WTC11 (cell line): ENCODE data around the gene CRACR2B. TPM values are rescaled to one million over a fixed set of nuclear protein-coding genes. Genes with fewer than 3 reads are reported as not detected.

Experiments
- ATAC-seq: fragments of 200-7000 bp; cut with Tn5 transposase; 2 replicates; pipeline ENCODE4 v1.10.0; 2021; ENCODE audit warnings: mild to moderate bottlenecking, moderate library complexity
- CTCF ChIA-PET: fragments of 300-600 bp; sonication (Branson Sonifier 250); formaldehyde crosslinking; loops from one replicate; lab custom pipeline; 2021; ENCODE audit warnings: antibody characterized with exemption; lab: Charles Lee
- POLR2A ChIA-PET: fragments of 350-600 bp; sonication (Branson Sonifier 250); formaldehyde crosslinking; loops from one replicate; lab custom pipeline; 2021; ENCODE audit warnings: antibody characterized with exemption; lab: Charles Lee
- DNase-seq: peaks from one replicate; pipeline ENCODE4 v3.0.0; 2021; ENCODE audit warnings: low spot score
- H3K27ac Mint-ChIP-seq: 2 replicates; pipeline ENCODE4 v1.8.0; 2021; ENCODE audit warnings: mixed read lengths
- H3K27me3 Mint-ChIP-seq: 2 replicates; pipeline ENCODE4 v1.8.0; 2021; ENCODE audit warnings: low read depth, mild to moderate bottlenecking, moderate library complexity, mixed read lengths
- H3K36me3 Mint-ChIP-seq: 2 replicates; pipeline ENCODE4 v1.8.0; 2021; ENCODE audit warnings: mixed read lengths
- H3K4me1 Mint-ChIP-seq: 2 replicates; pipeline ENCODE4 v1.8.0; 2022; ENCODE audit warnings: mixed read lengths
- H3K4me3 Mint-ChIP-seq: 2 replicates; pipeline ENCODE4 v1.8.0; 2021; ENCODE audit warnings: mild to moderate bottlenecking, moderate library complexity, mixed read lengths
- H3K9me3 Mint-ChIP-seq: 2 replicates; pipeline ENCODE4 v1.8.0; 2021; ENCODE audit warnings: mixed read lengths
- FOXP1 ChIP-seq: sonication (generic); formaldehyde crosslinking; IDR thresholded peaks from 2 replicates; pipeline ENCODE4 v1.8.0; 2022; ENCODE audit warnings: missing genetic modification reagents, mild to moderate bottlenecking, moderate library complexity, borderline replicate concordance
- GABPB1 ChIP-seq: sonication (generic); formaldehyde crosslinking; IDR thresholded peaks from 2 replicates; pipeline ENCODE4 v1.8.1; 2023; ENCODE audit warnings: mild to moderate bottlenecking, missing genetic modification reagents
- JAZF1 ChIP-seq: fragments of 250-450 bp; sonication (Bioruptor Pico); IDR thresholded peaks from 2 replicates; pipeline ENCODE4 v1.9.0; 2021; ENCODE audit warnings: moderate library complexity, mild to moderate bottlenecking, inconsistent platforms
- NR3C1 ChIP-seq: sonication (generic); formaldehyde crosslinking; conservative IDR thresholded peaks from 2 replicates; pipeline ENCODE4 v1.8.1; 2023; ENCODE audit warnings: low read depth, mild to moderate bottlenecking, missing genetic modification reagents
- RELA ChIP-seq: sonication (generic); formaldehyde crosslinking; IDR thresholded peaks from 2 replicates; pipeline ENCODE4 v1.8.1; 2022; ENCODE audit warnings: missing genetic modification reagents, mild to moderate bottlenecking, borderline replicate concordance
- SMAD3 ChIP-seq: sonication (generic); formaldehyde crosslinking; IDR thresholded peaks from 2 replicates; pipeline ENCODE4 v1.8.0; 2022; ENCODE audit warnings: missing genetic modification reagents, mild to moderate bottlenecking, borderline replicate concordance
- SMAD4 ChIP-seq: sonication (generic); formaldehyde crosslinking; IDR thresholded peaks from 2 replicates; pipeline ENCODE4 v1.8.0; 2022; ENCODE audit warnings: mild to moderate bottlenecking, missing genetic modification reagents
- TEAD4 ChIP-seq: sonication (generic); formaldehyde crosslinking; IDR thresholded peaks from 2 replicates; pipeline ENCODE4 v1.8.0; 2022; ENCODE audit warnings: mild to moderate bottlenecking, missing genetic modification reagents
- ZNF263 ChIP-seq: sonication (generic); formaldehyde crosslinking; IDR thresholded peaks from 2 replicates; pipeline ENCODE4 v1.8.1; 2022; ENCODE audit warnings: low read depth, mild to moderate bottlenecking, moderate library complexity, missing genetic modification reagents
- ZNF416 ChIP-seq: fragments of 250-450 bp; sonication (Bioruptor Pico); IDR thresholded peaks from 2 replicates; pipeline ENCODE4 v1.9.0; 2021; ENCODE audit warnings: mild to moderate bottlenecking, inconsistent platforms
- ZNF671 ChIP-seq: fragments of 250-450 bp; sonication (Bioruptor Pico); IDR thresholded peaks from 2 replicates; pipeline ENCODE4 v1.8.0; 2021; ENCODE audit warnings: mild to moderate bottlenecking
- total RNA-seq: library from RNA; stranded (reverse); gene quantifications from 3 replicates; pipeline ENCODE4 v1.2.3, GENCODE V29; 2021
- TF ChIP-seq, protein P1 (sequence below): sonication (generic); formaldehyde crosslinking; IDR thresholded peaks from 2 replicates; pipeline ENCODE4 v1.8.1; 2022; ENCODE audit warnings: missing genetic modification reagents, borderline replicate concordance
- TF ChIP-seq, protein P2 (sequence below): fragments of 250-450 bp; sonication (Bioruptor Pico); IDR thresholded peaks from 2 replicates; pipeline ENCODE4 v1.9.0; 2021; ENCODE audit warnings: moderate library complexity, mild to moderate bottlenecking, inconsistent platforms, borderline replicate concordance
- TF ChIP-seq, protein P3 (sequence below): sonication (generic); formaldehyde crosslinking; IDR thresholded peaks from 2 replicates; pipeline ENCODE4 v1.8.1; 2023; ENCODE audit warnings: mild to moderate bottlenecking, missing genetic modification reagents
- TF ChIP-seq, protein P4 (sequence below): sonication (generic); formaldehyde crosslinking; IDR thresholded peaks from 2 replicates; pipeline ENCODE4 v1.8.0; 2023; ENCODE audit warnings: missing genetic modification reagents
- TF ChIP-seq, protein P5 (sequence below): fragments of 250-450 bp; sonication (Bioruptor Pico); conservative IDR thresholded peaks from 2 replicates; pipeline ENCODE4 v1.9.0; 2021; ENCODE audit warnings: mild to moderate bottlenecking
- TF ChIP-seq, protein P6 (sequence below): fragments of 250-450 bp; sonication (Bioruptor Pico); IDR thresholded peaks from 2 replicates; pipeline ENCODE4 v1.9.0; 2021; ENCODE audit warnings: mild to moderate bottlenecking
- TF ChIP-seq, protein P7 (sequence below): sonication (generic); formaldehyde crosslinking; IDR thresholded peaks from 2 replicates; pipeline ENCODE4 v1.8.0; 2023; ENCODE audit warnings: missing genetic modification reagents, mild to moderate bottlenecking, borderline replicate concordance
- TF ChIP-seq, protein P8 (sequence below): sonication (generic); formaldehyde crosslinking; IDR thresholded peaks from 2 replicates; pipeline ENCODE4 v1.8.0; 2022; ENCODE audit warnings: mild to moderate bottlenecking, missing genetic modification reagents

CRACR2B gene
- total RNA-seq, 1 experiment from 2014 or later, result 46.5 TPM

DNA sequence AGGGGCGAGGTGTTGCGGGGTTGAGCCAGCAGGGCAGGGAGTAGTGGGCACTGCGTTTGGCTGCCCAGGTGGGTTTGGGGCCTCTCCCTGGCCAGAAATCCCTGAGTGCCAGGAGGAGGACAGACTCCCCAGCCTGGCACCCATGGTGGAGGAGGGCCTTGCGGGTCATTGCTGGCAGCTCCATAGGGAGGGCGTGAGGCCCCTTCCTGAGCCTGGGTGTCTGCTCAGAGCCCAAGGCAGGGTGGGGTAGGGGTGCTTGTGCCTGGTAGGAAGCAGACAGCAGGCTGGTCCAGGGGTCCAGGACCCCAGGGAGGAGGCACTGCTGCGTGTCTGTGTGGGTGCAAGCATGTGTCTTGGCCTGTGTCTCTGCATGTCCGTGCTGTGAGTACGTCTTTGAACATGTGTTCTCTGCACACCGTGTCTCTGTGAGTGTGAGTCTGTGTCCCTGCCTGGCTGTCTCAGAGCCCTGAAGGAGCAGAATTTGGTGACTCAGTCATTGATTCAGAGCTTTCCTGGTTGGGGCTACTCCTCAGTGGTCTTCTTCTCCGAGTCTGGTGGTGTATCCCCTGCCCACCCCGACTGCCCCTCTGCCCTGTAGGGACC, 18.9 kb downstream of the CRACR2B start (continued):
- TF ChIP-seq, protein P1, sequence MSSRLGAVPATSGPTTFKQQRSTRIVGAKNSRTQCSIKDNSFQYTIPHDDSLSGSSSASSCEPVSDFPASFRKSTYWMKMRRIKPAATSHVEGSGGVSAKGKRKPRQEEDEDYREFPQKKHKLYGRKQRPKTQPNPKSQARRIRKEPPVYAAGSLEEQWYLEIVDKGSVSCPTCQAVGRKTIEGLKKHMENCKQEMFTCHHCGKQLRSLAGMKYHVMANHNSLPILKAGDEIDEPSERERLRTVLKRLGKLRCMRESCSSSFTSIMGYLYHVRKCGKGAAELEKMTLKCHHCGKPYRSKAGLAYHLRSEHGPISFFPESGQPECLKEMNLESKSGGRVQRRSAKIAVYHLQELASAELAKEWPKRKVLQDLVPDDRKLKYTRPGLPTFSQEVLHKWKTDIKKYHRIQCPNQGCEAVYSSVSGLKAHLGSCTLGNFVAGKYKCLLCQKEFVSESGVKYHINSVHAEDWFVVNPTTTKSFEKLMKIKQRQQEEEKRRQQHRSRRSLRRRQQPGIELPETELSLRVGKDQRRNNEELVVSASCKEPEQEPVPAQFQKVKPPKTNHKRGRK (CRISPR knock-in tag), result no peak
- TF ChIP-seq SMAD3 (CRISPR knock-in tag), result no peak
- TF ChIP-seq, protein P2, sequence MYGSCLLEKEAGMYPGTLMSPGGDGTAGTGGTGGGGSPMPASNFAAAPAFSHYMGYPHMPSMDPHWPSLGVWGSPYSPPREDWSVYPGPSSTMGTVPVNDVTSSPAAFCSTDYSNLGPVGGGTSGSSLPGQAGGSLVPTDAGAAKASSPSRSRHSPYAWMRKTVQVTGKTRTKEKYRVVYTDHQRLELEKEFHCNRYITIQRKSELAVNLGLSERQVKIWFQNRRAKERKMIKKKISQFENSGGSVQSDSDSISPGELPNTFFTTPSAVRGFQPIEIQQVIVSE (CRISPR knock-in tag), result no peak
- TF ChIP-seq ZNF263, result no peak
- TF ChIP-seq, protein P3, sequence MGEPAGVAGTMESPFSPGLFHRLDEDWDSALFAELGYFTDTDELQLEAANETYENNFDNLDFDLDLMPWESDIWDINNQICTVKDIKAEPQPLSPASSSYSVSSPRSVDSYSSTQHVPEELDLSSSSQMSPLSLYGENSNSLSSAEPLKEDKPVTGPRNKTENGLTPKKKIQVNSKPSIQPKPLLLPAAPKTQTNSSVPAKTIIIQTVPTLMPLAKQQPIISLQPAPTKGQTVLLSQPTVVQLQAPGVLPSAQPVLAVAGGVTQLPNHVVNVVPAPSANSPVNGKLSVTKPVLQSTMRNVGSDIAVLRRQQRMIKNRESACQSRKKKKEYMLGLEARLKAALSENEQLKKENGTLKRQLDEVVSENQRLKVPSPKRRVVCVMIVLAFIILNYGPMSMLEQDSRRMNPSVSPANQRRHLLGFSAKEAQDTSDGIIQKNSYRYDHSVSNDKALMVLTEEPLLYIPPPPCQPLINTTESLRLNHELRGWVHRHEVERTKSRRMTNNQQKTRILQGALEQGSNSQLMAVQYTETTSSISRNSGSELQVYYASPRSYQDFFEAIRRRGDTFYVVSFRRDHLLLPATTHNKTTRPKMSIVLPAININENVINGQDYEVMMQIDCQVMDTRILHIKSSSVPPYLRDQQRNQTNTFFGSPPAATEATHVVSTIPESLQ (CRISPR knock-in tag), result no peak
- no peak for TF ChIP-seq FOXP1 (CRISPR knock-in tag)

DNA sequence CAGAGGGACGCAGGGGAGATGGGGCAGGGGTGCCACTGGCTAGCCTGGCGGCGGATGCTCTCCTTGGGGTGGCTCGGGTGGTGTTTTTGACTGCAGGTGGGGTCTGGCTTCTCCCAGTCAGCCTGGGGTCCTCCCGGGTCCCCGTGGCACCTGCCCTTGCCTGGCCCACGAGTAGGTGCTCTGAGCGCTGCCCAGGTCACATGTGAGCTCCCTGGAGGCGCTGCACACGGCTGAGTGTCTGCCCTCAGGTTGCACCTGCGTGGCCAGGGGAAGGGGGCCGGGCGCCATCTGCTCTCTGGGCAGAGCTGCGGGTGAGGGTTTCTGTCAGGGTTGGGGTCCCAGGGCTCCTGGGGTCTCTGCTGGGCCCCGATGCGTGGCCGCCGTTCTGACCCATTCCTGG, 20.2 kb downstream of the CRACR2B start:
- Mint-ChIP-seq H3K27ac (no peak overlapping the region), H3K4me3 (no peak overlapping the region), H3K4me1 (peaks cover 19% of the 10 kb centered on the region), H3K9me3 (no peaks in the 10 kb centered on the region), H3K36me3 (no peaks in the 10 kb centered on the region), H3K27me3 (no peaks in the 10 kb centered on the region)
- POLR2A ChIA-PET, result interaction anchor here (1.1 kb wide), 1 partner anchor 9 kb away, joined by 3 read pairs; no protein-coding TSS in a partner anchor
- no peak for DNase-seq
- TF ChIP-seq ZNF416 (no peak), JAZF1 (CRISPR knock-in tag) (no peak), FOXP1 (CRISPR knock-in tag) (no peak), GABPB1 (CRISPR knock-in tag) (no peak), RELA (no peak), SMAD4 (CRISPR knock-in tag) (no peak), TEAD4 (CRISPR knock-in tag) (no peak), ZNF671 (CRISPR knock-in tag) (no peak), NR3C1 (no peak)
- TF ChIP-seq, protein P4, sequence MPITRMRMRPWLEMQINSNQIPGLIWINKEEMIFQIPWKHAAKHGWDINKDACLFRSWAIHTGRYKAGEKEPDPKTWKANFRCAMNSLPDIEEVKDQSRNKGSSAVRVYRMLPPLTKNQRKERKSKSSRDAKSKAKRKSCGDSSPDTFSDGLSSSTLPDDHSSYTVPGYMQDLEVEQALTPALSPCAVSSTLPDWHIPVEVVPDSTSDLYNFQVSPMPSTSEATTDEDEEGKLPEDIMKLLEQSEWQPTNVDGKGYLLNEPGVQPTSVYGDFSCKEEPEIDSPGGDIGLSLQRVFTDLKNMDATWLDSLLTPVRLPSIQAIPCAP (CRISPR knock-in tag), result no peak
- TF ChIP-seq, protein P5, sequence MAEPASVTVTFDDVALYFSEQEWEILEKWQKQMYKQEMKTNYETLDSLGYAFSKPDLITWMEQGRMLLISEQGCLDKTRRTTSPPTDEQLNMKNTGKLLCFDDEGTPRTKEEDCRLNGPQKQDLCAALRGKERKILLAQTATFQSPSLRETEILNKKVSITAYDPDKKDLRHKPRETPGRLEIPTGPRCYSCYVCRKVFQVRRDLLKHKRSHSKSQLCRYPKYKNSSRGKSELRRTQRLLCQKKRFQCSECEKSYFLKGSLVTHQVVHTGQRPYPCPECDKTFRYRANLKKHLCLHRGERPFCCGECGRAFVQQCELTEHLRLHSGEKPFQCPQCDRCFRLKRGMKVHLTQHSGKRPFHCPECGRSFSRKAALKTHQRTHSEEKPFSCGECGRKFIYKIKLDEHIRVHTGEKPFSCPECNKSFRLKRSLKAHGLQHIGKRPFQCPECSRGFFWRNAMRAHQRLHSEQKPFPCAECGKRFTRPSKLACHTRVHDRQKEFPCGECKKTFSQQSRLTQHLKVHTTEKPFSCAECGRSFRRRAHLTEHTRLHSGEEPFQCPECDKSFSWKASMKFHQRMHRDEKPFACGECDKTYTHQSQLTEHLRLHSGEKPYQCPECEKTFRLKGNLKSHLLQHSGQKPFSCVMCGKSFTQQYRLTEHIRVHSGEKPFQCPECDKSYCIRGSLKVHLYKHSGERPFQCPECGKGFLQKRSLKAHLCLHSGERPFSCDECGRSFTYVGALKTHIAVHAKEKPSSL (CRISPR knock-in tag), result no peak
- TF ChIP-seq, protein P6, sequence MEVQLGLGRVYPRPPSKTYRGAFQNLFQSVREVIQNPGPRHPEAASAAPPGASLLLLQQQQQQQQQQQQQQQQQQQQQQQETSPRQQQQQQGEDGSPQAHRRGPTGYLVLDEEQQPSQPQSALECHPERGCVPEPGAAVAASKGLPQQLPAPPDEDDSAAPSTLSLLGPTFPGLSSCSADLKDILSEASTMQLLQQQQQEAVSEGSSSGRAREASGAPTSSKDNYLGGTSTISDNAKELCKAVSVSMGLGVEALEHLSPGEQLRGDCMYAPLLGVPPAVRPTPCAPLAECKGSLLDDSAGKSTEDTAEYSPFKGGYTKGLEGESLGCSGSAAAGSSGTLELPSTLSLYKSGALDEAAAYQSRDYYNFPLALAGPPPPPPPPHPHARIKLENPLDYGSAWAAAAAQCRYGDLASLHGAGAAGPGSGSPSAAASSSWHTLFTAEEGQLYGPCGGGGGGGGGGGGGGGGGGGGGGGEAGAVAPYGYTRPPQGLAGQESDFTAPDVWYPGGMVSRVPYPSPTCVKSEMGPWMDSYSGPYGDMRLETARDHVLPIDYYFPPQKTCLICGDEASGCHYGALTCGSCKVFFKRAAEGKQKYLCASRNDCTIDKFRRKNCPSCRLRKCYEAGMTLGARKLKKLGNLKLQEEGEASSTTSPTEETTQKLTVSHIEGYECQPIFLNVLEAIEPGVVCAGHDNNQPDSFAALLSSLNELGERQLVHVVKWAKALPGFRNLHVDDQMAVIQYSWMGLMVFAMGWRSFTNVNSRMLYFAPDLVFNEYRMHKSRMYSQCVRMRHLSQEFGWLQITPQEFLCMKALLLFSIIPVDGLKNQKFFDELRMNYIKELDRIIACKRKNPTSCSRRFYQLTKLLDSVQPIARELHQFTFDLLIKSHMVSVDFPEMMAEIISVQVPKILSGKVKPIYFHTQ (CRISPR knock-in tag), result no peak
- TF ChIP-seq, protein P7, sequence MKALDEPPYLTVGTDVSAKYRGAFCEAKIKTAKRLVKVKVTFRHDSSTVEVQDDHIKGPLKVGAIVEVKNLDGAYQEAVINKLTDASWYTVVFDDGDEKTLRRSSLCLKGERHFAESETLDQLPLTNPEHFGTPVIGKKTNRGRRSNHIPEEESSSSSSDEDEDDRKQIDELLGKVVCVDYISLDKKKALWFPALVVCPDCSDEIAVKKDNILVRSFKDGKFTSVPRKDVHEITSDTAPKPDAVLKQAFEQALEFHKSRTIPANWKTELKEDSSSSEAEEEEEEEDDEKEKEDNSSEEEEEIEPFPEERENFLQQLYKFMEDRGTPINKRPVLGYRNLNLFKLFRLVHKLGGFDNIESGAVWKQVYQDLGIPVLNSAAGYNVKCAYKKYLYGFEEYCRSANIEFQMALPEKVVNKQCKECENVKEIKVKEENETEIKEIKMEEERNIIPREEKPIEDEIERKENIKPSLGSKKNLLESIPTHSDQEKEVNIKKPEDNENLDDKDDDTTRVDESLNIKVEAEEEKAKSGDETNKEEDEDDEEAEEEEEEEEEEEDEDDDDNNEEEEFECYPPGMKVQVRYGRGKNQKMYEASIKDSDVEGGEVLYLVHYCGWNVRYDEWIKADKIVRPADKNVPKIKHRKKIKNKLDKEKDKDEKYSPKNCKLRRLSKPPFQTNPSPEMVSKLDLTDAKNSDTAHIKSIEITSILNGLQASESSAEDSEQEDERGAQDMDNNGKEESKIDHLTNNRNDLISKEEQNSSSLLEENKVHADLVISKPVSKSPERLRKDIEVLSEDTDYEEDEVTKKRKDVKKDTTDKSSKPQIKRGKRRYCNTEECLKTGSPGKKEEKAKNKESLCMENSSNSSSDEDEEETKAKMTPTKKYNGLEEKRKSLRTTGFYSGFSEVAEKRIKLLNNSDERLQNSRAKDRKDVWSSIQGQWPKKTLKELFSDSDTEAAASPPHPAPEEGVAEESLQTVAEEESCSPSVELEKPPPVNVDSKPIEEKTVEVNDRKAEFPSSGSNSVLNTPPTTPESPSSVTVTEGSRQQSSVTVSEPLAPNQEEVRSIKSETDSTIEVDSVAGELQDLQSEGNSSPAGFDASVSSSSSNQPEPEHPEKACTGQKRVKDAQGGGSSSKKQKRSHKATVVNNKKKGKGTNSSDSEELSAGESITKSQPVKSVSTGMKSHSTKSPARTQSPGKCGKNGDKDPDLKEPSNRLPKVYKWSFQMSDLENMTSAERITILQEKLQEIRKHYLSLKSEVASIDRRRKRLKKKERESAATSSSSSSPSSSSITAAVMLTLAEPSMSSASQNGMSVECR, result no peak
- TF ChIP-seq, protein P8, sequence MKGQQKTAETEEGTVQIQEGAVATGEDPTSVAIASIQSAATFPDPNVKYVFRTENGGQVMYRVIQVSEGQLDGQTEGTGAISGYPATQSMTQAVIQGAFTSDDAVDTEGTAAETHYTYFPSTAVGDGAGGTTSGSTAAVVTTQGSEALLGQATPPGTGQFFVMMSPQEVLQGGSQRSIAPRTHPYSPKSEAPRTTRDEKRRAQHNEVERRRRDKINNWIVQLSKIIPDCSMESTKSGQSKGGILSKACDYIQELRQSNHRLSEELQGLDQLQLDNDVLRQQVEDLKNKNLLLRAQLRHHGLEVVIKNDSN (CRISPR knock-in tag), result no peak
- CTCF ChIA-PET, result interaction anchor here (0.7 to 2.8 kb wide), 19 partner anchors 9 to 207 kb away, joined by 3 to 24 read pairs (median 4); partner anchors contain the start of genes CEND1, CHID1 and RPLP2
- ATAC-seq, result no peak
